ENCODE results near the gene KRTAP9-9.

Gene KRTAP9-9

DNA sequence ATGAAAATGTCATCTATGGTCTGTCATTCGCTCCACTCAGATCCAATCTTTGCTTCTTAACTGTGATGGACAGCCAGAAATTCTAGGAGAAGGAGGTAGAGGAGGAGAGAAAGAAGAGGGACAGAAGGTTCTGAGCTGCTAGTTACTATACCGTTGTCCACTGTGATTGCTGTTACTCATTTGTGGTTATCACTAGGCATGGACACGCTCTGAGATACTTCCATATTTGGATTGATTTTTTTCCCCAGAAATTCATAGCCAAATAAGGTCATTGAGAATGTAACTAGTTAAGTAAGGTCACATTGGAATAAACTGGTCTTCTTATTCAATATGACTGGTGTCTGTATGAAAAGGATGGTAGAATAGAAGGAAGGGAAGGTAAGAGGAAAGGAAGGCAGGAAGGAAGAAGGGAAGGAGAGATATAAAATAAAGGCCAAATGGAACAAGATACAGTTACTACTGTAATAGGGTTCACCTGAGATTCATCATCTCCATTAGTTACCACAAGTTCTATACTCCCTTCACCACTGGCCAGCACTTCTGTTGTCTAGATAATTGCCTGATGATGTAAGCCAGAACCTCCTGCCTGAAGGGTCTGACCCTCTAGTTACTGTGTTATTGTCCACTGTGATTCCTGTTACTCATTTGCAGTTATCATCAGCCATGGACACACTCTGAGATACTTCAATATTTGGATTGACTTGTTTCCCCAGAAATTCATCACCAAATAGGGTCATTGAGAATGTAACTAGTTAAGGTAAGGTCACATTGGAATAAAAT, 23.2 kb downstream of the KRTAP9-9 start:
- H3K27ac ChIP-seq = no peak overlapping the region
- TF ChIP-seq, protein P1, sequence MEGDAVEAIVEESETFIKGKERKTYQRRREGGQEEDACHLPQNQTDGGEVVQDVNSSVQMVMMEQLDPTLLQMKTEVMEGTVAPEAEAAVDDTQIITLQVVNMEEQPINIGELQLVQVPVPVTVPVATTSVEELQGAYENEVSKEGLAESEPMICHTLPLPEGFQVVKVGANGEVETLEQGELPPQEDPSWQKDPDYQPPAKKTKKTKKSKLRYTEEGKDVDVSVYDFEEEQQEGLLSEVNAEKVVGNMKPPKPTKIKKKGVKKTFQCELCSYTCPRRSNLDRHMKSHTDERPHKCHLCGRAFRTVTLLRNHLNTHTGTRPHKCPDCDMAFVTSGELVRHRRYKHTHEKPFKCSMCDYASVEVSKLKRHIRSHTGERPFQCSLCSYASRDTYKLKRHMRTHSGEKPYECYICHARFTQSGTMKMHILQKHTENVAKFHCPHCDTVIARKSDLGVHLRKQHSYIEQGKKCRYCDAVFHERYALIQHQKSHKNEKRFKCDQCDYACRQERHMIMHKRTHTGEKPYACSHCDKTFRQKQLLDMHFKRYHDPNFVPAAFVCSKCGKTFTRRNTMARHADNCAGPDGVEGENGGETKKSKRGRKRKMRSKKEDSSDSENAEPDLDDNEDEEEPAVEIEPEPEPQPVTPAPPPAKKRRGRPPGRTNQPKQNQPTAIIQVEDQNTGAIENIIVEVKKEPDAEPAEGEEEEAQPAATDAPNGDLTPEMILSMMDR (IDR thresholded peaks at IDR 0.05) = no peak
- no peak for TF ChIP-seq ZFX (IDR thresholded peaks at IDR 0.05; ENCODE audit: borderline replicate concordance)

DNA sequence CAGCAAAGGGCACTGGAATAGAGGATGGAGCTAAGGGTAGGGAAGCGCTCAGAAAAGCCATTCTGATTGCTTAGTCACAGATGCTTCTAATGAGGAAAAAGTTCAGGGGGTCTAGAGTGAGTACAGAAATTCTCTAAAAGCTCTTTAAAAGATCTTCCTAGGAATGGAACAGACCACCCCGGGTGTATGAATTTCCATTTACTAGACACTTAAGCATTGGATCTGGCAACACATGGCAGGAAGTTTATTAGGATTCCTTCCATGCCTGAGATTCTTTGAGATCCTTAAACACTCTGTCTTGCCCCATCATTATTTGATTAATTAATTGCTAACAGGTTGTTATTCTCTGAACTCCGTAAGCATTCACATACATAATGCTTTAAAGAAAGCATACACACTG, 28.9 kb downstream of the KRTAP9-9 start:
- H3K27ac ChIP-seq = no peak overlapping the region

DNA sequence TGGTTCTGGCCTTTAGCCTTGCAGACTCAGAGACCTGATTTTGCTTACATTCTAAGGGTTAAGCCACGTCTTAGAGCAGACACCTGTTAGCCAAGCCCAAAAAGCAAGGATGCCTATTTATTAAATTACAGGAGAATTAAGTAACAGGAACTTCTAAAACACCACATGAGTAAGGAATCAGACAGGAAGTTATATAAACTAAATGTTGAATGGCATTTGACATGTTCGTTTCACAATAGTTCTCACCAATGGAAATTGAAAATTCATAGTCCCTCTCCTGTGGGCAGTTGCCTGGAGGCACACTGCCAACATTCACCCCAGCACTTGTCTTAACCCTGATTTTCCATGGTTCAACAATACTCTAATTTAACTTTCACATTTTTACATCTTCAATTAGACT, 29.4 kb downstream of the KRTAP9-9 start:
- no peak for TF ChIP-seq ZFX (IDR thresholded peaks at IDR 0.05; ENCODE audit: borderline replicate concordance)
- TF ChIP-seq, protein P1 (IDR thresholded peaks at IDR 0.05) = no peak
- no peak overlapping the region for H3K27ac ChIP-seq

More for the DNA sequence above, 28.9 kb downstream of the KRTAP9-9 start:
- no peak for TF ChIP-seq ZFX (IDR thresholded peaks at IDR 0.05; ENCODE audit: borderline replicate concordance)
- TF ChIP-seq, protein P1 (IDR thresholded peaks at IDR 0.05) = no peak

DNA sequence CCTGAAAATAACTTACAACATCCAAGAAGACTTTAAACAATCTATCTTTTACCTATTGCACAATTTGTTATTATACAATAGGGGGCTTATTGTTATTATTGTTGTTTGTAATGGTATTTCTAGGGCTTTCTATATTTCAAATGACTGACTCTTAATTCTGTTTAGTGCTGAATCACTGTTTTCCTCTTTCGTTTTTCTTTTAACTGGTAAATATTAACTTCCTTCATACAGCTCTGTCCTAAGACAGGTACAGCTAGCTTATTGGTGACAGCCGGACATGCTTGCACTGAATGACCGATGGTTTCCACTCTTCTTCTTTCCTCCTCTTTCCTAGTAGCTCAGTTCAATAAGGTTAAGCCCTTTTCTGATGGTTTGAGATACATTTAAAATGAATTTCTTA, 31.9 kb downstream of the KRTAP9-9 start:
- TF ChIP-seq ZFX (IDR thresholded peaks at IDR 0.05; ENCODE audit: borderline replicate concordance) = no peak
- TF ChIP-seq, protein P1 (IDR thresholded peaks at IDR 0.05) = no peak
- H3K27ac ChIP-seq = no peak overlapping the region

DNA sequence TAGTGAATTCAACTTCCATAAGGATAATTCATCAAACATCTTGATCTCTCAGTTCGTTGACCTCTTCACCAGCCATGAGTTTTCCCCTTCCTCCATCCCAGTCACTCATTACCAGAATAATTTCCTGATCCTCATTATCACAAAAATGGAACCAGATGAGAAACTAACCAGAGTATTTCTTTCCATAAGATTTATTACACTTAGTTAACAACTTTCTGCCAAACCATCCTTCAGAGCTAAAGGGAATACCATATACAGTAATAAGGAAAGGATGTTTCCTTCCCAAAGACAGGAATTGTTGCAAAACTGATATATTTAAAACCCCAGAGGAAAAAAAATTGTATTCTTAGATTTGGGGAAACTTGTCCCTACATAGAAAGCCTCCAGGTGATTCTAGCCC, 38.8 kb downstream of the KRTAP9-9 start:
- H3K27ac ChIP-seq = no peak overlapping the region
- TF ChIP-seq ZFX (IDR thresholded peaks at IDR 0.05; ENCODE audit: borderline replicate concordance) = no peak
- TF ChIP-seq, protein P1 (IDR thresholded peaks at IDR 0.05) = no peak

DNA sequence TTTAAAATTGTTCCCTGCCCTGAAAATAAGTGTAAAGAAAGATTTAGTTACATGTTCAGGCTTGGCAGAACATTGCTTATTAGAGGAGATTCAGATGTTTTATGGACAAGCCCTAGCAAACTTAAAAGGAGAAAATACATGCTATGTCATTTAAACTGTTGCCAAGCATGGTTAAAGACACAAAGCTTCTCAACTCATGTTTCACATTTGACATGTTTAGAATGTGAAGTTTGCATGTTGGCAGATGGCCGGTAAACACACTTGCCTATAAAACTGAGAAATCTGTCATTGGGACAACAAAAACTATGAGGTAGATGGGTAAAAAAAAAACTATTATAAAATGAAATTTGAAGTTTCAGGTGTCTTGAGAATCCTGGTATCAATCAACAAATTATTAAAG, 41.7 kb downstream of the KRTAP9-9 start:
- no peak overlapping the region for H3K27ac ChIP-seq
- no peak for TF ChIP-seq ZFX (IDR thresholded peaks at IDR 0.05; ENCODE audit: borderline replicate concordance)
- TF ChIP-seq, protein P1 (IDR thresholded peaks at IDR 0.05) = no peak

DNA sequence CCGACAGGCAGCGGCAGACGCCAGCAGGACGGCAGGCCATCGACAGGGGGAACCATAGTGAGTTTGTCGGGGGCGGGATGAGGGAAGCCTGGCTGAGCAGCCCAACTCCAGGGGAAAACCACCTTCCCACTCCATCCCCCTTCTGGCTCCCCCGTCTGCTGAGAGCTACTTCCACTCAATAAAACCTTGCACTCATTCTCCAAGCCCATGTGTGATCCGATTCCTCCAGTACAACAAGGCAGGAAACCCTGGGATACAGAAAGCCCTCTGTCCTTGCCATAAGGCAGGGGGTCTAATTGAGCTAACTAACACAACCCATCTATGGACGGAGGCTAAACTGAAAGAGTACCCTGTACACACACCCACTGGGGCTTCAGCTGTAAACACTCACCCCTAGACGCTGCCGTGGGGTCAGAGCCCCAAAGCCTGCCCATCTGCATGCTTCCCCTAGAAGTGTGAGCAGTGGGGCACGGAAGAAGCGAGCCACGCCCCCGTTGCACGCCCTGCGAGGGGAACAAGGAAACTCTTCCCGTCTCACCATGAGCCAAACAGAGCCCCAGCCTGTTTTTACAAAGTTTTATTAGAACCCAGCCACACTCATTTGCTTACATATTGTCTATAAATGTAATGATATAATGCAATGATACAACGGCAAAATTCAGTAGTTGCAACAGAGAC, 43.4 kb downstream of the KRTAP9-9 start:
- TF ChIP-seq, protein P1 (IDR thresholded peaks at IDR 0.05) = no peak
- TF ChIP-seq ZFX (IDR thresholded peaks at IDR 0.05; ENCODE audit: borderline replicate concordance) = no peak
- H3K27ac ChIP-seq = no peak overlapping the region

Data from 22Rv1 (cell line).